Hematopoietic multipotent progenitor cell treated with erythropoietin and hydrocortisone succinate and interleukin-3 and kit ligand, for 15 days (in vitro differentiated cells): ENCODE measurements around the gene LUC7L3.
"Not testable (repeated sequence)": the region's sequence is repeated elsewhere in the genome, so short reads cannot be mapped to it uniquely, and the experiment has no call there.

Experiments used
- DNase-seq: peaks from one replicate; pipeline ENCODE4 v3.0.0-alpha.2; 2015; ENCODE audit warnings: low spot score

LUC7L3 gene, protein sequence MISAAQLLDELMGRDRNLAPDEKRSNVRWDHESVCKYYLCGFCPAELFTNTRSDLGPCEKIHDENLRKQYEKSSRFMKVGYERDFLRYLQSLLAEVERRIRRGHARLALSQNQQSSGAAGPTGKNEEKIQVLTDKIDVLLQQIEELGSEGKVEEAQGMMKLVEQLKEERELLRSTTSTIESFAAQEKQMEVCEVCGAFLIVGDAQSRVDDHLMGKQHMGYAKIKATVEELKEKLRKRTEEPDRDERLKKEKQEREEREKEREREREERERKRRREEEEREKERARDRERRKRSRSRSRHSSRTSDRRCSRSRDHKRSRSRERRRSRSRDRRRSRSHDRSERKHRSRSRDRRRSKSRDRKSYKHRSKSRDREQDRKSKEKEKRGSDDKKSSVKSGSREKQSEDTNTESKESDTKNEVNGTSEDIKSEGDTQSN

DNA sequence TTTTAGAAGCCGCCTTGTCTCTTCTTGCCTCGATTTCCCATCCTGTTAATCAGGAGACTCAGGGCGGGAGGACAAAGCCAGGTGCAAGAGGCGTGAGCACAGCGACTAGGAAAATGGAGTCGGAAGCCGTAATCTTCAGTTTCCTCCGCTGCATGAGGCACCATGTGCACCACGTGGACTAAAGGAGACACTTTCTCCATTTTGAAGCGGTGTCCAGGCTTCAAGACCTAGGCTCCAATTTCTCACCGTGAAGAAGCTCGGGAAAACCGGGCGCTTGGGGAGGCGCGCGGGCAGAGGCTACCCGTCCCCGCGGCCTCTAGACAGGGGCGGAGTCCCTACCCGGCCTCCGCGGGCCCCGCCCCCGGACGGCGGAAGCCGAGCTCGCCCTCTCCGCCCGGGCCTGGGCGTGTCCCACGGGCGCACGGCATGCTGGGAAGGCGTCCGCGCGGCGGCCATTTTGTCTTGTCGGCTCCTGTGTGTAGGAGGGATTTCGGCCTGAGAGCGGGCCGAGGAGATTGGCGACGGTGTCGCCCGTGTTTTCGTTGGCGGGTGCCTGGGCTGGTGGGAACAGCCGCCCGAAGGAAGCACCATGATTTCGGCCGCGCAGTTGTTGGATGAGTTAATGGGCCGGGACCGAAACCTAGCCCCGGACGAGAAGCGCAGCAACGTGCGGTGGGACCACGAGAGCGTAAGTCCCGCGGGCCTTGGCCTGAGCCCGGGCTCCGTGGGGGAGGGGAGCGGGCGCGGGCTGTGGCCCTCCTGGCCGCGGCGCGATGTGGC is at the start of gene LUC7L3:
Gene LUC7L3 (plus strand): TSS at position 460 of the 780 bp plus-strand sequence. CDS start 130 bp downstream, at position 590.
- DNase-seq: peak; percentile 96

DNA sequence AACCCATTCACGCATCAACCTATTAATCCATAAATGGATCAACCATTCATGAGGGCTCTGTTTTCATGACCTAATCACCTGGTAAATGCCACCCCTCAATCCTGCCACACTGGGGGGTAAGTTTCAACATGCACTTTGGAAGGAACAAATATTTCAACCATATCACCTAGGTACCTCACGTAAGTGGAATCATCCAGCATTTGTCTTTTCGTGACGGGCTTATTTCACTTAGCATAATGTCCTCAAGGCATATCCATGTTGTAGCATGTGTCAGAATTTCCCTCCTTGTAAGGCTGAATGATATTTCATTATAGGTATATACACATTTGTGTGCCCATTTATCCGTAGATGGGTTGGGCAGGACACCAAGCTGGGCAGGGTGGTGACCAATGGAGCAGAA is 47.3 kb upstream of the LUC7L3 start:
- DNase-seq: no peak

DNA sequence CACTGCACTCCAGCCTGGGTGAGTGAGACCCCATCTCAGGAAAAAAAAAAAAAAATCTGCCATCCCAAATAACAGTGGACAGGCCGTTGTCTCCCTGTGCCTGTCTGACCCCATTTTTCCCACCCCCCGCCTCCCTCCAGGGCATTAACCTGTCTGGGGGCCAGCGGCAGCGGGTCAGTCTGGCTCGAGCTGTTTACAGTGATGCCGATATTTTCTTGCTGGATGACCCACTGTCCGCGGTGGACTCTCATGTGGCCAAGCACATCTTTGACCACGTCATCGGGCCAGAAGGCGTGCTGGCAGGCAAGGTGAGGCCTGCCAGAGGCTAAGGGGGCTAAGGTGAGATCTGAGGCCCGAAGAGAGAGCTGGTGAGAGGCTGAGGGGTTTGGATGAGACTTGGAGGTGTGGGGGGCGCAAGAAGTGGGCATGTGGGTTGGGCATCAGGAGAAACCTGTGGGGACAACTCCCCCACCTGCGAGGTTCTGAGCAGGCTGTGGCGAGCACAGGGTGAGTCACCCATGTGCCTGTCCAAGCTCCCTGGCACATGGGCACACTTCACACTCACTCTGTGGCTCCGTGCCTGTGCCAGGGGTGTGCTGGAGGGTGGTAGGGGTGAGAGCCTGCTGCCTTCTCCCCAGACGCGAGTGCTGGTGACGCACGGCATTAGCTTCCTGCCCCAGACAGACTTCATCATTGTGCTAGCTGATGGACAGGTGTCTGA is 46.4 kb upstream of the LUC7L3 start:
- DNase-seq: no peak

DNA sequence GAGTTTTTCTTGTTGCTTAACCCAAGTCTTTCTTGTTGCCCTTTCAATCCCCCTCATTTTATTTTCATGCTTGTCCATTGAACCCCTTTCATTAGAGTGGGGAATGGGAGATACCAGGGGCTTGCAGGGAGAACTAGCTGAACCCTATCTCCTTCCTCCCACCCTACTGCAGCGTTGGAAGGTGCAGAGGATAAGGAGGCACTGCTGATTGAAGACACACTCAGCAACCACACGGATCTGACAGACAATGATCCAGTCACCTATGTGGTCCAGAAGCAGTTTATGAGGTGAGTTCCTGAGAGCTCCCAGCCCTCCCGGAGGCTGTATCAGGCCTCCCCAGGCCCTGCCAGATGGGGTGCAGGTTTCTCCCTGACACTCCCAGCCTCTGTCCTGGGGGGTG is 44.2 kb upstream of the LUC7L3 start:
- no peak for DNase-seq

DNA sequence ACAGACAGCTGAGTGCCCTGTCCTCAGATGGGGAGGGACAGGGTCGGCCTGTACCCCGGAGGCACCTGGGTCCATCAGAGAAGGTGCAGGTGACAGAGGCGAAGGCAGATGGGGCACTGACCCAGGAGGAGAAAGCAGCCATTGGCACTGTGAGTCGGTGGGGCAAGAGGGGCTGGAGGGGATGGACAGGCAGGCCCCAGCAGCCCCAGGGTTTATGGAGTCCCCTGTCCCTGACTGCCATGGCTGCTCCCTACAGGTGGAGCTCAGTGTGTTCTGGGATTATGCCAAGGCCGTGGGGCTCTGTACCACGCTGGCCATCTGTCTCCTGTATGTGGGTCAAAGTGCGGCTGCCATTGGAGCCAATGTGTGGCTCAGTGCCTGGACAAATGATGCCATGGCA is 43.8 kb upstream of the LUC7L3 start:
- DNase-seq: no peak

DNA sequence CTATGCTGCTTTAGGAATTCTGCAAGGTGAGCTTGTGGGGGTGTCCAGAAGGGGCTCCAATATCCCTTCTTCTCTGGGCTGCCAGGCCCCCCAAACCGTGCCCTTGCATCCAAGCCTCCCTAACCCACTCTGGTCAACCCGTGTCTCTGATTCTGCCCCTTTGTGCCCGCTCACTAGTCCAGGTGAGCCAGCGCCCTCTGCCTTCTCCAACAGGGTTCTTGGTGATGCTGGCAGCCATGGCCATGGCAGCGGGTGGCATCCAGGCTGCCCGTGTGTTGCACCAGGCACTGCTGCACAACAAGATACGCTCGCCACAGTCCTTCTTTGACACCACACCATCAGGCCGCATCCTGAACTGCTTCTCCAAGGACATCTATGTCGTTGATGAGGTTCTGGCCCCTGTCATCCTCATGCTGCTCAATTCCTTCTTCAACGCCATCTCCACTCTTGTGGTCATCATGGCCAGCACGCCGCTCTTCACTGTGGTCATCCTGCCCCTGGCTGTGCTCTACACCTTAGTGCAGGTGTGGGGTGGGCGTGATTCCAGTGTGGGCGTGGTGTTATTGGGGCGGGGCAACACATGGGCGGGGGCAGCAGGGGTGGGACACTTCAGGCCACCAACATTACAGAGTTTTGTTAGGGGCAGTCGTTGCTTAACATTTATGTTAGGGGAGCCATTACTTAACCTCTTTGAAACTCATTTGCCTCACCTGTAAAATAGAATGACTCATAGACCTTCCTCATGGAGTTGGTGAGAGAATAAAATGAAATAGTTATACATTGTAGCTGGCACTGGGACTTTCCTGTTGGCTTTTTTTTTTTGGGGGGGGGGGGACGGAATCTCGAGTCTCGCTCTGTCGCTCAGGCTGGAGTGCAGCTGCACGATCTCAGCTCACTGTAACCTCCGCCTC is 43.1 kb upstream of the LUC7L3 start:
- DNase-seq: no peak

DNA sequence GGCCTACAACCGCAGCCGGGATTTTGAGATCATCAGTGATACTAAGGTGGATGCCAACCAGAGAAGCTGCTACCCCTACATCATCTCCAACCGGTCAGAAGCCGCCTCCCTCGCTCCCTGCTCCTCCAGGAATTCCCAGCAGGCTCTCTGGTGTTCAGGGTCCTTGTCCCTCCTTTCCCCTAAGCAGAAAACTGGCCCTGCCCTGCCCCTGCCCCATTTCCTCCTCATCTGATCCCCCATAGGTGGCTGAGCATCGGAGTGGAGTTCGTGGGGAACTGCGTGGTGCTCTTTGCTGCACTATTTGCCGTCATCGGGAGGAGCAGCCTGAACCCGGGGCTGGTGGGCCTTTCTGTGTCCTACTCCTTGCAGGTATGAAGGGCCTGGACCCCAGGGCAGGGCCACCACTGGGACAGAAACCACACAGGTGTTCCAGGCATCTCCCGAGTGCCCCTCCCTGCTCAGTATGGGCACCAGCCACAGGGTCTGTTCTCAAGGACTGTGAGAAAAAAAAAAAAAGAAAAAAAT is 41.5 kb upstream of the LUC7L3 start:
- no peak for DNase-seq

DNA sequence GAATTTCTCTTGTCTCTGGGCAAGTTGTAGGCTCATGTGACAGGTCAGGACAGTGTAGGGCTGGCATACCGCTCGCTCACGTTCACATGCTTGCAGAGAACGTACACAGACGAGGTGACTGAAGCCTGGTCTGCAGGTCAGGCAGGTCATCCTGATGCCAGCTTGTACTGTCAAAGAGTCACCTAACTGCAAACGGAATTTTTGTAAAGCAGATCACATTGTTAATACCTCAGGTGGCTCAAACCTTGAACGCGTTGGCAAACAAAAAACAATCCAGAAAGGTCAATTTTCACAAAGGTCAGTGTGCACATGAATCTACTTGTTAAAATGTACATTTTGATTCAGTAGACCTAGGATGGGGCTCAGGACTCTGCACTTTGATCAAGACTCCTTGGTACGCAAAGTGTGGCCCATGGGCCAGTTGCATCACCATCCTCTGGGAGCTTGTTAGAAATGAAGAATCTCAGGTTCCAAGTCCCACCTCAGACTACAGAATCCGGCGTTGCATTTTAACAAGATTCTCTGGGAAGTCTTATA is 40.3 kb upstream of the LUC7L3 start:
- no peak for DNase-seq

DNA sequence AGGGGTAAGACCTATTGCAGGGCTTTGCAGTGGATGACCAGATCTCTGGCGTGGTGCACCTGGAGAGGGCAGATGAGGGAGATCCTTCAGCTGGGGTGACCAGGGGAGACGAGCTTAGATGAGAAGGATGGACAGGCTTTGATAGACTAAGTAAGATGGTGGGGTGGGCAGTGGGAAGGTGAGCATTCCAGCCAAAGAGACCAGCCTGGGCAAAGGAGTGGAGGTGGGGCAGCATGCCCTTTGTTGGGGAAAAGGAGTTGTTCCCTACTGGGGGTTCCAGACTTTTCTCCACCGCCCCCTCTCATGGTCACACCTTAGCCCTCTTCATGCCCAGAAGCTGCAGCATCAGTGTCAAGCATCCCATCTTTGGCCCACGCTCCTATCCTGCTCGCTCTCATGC is 39.3 kb upstream of the LUC7L3 start:
- DNase-seq: no peak

DNA sequence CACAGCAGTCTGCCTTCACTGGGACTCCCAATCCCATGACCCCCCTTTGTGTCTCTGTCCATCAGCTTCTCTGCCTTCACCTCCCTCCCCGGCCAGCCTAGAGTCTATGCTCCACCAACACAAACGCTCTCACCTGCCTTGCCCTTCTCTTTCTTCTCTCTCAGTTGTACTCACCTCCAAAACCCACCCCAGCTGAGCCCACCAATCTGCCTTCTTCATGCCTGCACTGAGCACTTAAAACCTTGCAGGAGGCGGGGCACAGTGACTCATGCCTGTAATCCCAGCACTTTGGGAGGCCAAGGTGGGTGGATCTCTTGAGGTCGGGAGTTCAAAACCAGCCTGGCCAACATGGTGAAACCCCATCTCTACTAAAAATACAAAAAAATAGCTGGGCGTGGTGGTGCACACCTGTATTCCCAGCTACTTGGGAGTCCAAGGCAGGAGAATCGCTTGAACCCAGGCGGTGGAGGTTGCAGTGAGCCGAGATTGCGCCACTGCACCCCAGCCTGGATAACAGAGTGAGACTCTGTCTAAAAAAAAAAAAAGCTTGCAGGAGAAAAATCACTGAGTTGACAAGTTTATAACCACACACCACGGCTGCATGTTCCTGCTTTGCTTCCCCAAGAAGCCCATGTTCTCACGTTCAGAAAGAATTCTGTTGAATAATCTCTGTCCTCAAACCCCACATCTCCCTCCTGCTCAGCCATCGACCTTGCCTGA is 38.7 kb upstream of the LUC7L3 start:
- DNase-seq: not testable (repeated sequence)

DNA sequence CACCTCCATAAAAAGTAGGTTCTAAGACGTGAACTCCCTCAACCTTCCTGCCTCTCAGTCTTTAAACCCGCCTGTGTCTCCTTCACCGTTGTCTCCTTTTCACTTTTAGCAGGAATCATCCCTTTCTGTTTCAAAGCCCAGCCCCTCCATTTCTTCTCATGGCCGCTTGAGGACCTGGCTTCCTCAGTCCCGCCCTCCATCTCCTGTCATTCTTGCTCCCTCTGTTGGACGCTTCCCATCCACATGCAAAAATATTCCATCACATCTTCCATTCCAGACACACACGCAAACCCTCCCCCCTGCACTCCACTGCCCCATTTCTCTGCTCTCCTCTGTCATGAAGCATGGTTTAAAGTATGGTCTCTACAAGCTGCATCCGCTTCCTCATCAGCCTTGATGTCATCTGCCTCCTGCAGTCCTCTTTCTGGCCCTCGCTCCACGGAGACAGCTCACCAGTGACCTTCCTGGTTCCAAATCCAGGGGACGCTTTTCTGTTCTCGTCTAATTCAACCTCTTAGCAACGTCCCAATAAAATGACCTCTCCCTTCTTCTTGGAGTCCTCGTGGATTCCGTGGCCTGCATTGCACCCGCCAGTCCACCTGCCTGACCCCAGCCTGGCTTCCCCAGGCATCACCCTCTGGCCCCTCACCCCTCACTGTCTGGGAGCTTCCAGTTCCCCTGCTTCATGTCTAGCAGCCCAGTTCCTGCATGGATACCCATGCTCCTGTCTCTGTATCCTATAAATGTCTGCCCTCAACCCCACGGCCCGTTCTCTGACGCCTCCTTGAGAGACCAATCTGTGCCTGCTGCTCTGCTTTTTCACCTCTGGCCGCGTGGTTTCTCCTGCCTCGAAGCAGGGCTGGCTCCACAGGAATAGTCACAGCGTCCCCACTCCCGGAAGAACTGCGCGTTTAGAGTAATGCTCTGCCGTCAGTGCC is 37.9 kb upstream of the LUC7L3 start:
- peak; percentile 30 for DNase-seq

DNA sequence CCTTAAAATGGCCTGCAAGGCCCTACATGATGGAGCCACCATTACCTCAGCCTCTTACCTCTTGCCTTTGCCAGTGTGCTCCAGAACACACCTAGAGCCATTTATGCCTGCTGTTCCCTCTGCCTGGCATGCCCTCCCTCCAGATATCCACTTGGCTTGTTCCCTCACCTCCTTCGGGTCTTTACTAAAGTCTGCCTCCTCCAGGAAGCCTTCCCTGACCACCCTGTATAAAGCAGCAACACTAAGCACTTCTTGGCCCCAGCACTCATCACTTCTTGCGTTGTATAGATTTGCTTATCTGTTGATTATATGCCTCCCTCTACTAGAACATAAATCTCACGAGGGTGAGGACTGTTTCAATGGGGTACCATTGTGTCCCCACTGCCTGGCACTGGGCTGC is 37.0 kb upstream of the LUC7L3 start:
- no peak for DNase-seq

DNA sequence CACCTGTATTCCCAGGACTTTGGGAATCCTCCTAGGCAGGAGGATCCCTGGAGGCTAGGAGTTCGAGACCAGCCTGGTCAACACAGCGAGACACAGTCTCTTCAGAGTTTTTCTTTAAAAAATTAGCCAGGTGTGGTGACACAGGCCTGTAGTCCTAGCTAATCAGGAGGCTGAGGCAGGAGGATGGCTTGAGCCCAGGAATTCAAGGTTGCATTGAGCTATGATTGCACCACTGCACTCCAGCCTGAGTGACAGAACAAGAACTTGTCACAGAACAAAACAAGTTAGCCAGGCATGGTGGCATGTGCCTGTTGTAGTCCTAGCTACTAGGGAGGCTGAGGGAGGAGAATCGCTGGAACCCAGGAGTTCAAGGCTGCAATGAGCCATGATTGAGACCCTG is 36.5 kb upstream of the LUC7L3 start:
- no peak for DNase-seq

DNA sequence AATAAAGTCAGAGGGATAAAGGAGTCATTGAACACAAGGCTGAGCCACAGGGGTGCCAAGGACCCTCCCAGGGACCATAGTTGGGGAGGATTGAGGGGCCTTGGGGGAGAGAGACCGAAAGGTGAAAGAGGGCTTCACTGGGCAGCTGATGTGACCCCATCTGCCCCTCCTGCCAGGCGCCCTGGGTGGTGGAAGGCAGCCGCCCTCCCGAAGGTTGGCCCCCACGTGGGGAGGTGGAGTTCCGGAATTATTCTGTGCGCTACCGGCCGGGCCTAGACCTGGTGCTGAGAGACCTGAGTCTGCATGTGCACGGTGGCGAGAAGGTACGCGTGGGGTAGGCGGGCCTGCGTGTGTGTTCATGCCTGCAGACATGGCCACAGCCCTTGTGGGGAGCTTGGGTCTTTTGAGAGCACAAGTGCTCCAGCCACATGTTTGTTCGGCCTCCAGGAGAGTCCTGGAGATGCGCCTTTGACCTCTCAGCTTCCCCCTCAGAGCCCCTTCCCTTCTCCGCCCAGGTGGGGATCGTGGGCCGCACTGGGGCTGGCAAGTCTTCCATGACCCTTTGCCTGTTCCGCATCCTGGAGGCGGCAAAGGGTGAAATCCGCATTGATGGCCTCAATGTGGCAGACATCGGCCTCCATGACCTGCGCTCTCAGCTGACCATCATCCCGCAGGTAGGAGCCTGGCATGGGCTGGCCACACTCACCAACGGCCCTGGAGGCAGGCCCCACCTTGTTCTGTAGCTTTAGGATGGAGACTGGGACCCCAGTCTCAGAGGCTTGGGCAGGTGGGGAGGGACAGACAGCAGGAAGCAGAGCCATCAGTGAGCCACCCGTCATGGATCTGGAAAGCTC is 35.7 kb upstream of the LUC7L3 start:
- DNase-seq: no peak

DNA sequence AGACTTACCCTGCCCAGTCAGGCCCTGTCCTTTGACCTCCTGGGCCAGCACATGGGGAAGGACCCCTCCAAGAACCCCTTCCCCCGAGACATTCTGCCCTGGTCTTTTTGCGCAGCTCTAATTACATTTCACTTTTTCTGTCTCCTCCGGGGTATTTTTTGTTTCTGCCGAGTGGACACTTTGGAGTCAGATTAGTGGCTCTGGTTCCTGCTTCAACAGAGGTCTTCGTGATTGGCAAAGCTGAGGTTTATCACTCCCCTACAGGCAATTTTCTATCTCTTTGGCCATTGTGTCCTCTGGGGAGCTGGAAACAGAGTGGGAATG is 35.2 kb upstream of the LUC7L3 start:
- DNase-seq: no peak

DNA sequence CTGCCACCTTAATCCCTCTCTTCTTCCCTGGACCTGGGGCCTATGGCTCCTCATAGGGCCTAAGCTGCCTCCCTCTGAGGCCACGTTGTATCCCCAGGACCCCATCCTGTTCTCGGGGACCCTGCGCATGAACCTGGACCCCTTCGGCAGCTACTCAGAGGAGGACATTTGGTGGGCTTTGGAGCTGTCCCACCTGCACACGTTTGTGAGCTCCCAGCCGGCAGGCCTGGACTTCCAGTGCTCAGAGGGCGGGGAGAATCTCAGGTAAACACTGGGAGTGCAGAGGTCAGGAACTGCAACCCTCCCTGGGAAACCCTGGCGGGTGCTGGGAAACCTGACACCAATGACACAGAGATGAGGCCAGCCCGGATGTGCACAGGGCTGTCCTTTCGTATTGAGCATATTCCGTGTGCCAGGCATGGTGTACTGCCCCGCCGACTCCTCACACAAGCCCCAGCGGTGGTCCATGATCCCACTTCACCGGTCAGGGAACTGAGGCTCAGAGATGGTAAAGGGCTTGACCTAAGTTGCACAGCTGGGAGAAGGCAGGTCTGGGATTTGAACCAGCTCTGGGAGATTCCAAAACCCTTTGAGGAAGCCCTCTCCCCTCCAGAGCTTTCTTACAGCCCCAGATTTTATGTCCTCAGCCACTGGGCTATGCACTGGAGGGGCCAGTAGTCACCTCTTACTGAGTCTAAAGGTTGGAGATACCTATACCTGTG is 34.6 kb upstream of the LUC7L3 start:
- no peak for DNase-seq

DNA sequence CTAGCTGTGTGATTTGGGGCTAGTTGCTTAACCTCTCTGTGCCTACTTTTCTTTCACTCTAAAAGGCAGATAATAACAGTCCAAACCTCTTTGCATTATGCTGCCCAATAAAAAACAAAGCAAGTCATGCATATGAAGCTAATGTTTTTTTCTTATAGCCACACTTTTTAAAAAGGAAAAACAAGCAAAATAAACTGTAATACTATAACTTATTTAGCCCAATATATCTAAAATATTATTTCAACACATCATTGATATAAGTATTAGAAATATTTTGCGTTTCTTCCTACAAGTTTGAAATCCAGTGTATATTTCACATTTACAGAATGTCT is 34.1 kb upstream of the LUC7L3 start:
- DNase-seq: no peak
